Psoas muscle (tissue), 8 donors: Measurements from ENCODE around the gene HRNR. TPM values are rescaled to one million over a fixed set of nuclear protein-coding genes. Genes with fewer than 3 reads are reported as not detected.

Experiments used
- ATAC-seq, 4 donors: fragments of 200-7000 bp; cut with Tn5 transposase; one replicate each; pipeline ENCODE4 v1.9.1; 2020; ENCODE audit warnings: moderate library complexity in 3 of 4, mild to moderate bottlenecking in 2 of 4
- DNase-seq, 2 donors: peaks; one replicate each; pipeline ENCODE4 v3.0.0-alpha.2; 2020
- H3K27ac ChIP-seq: fragments of 200-600 bp; one replicate; pipeline ENCODE4 v1.8.0; 2022
- H3K27me3 ChIP-seq, 3 donors: fragments of 200-600 bp in 1 of 3; one replicate each; pipeline versions ENCODE4 v1.6.1 to v1.8.0; 2013 to 2022; ENCODE audit warnings: low read length in 2 of 3, mild to moderate bottlenecking in 2 of 3, moderate library complexity in 1 of 3; ENCODE audit not compliant: insufficient read depth in 3 of 3
- H3K36me3 ChIP-seq, 2 donors: fragments of 200-600 bp in 1 of 2; one replicate each; pipeline versions ENCODE4 v1.6.1 to v1.8.0; 2013 to 2022; ENCODE audit warnings: low read depth in 1 of 2, mild to moderate bottlenecking in 1 of 2, moderate library complexity in 1 of 2; ENCODE audit not compliant: insufficient read depth in 1 of 2
- H3K4me1 ChIP-seq: fragments of 200-600 bp; one replicate; pipeline ENCODE4 v1.8.0; 2022
- H3K4me3 ChIP-seq: fragments of 200-600 bp; one replicate; pipeline ENCODE4 v1.8.0; 2022; ENCODE audit warnings: mild to moderate bottlenecking
- H3K9me3 ChIP-seq: fragments of 200-600 bp; one replicate; pipeline ENCODE4 v1.8.0; 2022
- CTCF ChIP-seq: fragments of 200-600 bp; IDR thresholded peaks from one replicate; pipeline ENCODE4 v1.8.0; 2022; ENCODE audit warnings: antibody characterized with exemption
- WGBS, 3 donors: extraction: QIAGEN DNeasy Blood & Tissue Kit; methylation state at CpG; one replicate each; pipeline versions ENCODE4 v1.1.6 to v1.1.7; 2013; 5-methylcytosine and 5-hydroxymethylcytosine counted together
- intact Hi-C, 2 donors: fragments of 100-400 bp; cut with DNase I; formaldehyde crosslinking; loops; one replicate each; pipeline versions ENCODE4 v1.11.0 to v1.14.2; 2022
- polyA plus RNA-seq, 3 donors: library from polyadenylated mRNA; stranded (reverse); fragments of 200-250 nt; gene quantifications; one replicate each; pipeline ENCODE4 v1.2.3, GENCODE V29; 2013
- total RNA-seq, 4 donors: library from RNA; stranded (reverse); fragmentation: NEBNext Ultra II Directional in 2 of 4; extraction: Animal tissue kit (Norgen Biotek cat#: 25700) in 2 of 4; gene quantifications; one replicate each; pipeline versions ENCODE4 v1.2.1 to v1.2.4, GENCODE V29; 2021 to 2023
- donor health status: healthy with polysubstance abuse.
- donor health status: DM: no; HTN: no; CAD: no; lungs with moderate emphysema.
- donor health status: Bipolar disorder and iron deficiency.
- donor health status: healthy.
- donor health status: DM: yes; HTN: yes; CAD: no.
- donor health status: DM: no; HTN: no; CAD: no.
- donor health status: DM: no; HTN: no; CAD: no.
- donor health status: DM: yes; HTN: yes; CAD: no.

HRNR gene
- total and polyA plus RNA-seq, 7 donors = not detected

DNA sequence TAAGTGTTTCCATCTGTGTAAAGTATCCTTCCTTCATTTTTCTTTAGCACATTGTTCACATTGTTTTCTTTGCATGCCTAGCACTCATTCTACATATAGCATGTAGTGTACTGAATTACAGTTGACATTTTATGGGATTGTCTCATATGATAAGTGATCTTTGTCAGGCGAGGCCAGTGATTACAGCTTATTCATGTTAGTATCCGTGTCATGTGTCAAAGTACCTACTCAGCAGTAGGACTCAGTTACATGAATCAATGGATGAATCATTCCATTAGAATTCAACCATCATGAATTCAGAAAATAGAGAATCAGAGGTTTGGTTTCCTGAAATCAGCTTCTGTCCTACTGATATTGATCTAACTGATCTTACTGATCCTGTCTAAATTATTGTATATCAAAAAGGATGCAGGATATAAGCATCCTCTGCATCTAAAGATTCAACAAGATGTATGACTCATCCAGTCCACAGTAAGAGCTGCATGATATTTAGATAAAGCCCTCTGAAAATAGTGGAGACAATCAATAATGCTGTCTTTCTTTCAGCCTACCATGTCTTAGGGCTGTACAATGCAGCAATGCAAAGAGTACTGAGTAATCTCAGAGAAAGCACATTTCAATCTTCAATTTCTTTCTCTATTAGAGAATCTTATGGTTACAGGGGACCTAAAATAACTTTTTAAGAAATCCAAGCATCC lies 20.7 kb upstream of the HRNR start:
- Histone ChIP-seq H3K9me3 (no peaks in the 10 kb centered on the region), H3K27me3 (no peaks in the 10 kb centered on the region), H3K36me3 (no peaks in the 10 kb centered on the region), H3K4me1 (no peaks in the 10 kb centered on the region), H3K27ac (no peak overlapping the region), H3K4me3 (no peak overlapping the region)
- no peak for DNase-seq
- no peak for ATAC-seq
- TF ChIP-seq CTCF = no peak
- 63 to 80% (median 77%) methylated on average over 2 of the region's 2 CpGs for WGBS, 3 donors
- intact Hi-C loops = no loop called here

DNA sequence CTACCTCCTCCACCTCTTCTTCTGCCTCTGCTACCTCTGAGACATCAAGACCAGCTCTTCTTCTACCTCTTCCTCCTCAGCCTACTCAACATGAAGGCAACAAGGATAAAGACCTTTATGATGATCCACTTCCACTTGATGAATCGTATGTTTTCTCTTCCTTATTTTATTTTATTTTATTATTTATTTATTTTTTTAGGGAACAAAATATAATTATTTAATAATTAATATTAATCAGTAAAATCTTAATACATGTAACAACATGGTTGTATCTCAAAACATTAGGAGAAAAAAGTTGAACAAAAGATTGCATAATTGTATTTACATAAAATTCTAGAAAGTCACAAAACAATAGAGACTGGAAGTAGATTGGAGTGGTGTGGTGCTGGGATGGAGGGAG lies 13.1 kb upstream of the HRNR start:
- 79 to 90% (median 83%) methylated on average over 1 of the region's 1 CpG for WGBS, 3 donors
- DNase-seq (no peak), ATAC-seq (no peak)
- Histone ChIP-seq H3K4me1 (no peaks in the 10 kb centered on the region), H3K36me3 (no peaks in the 10 kb centered on the region), H3K9me3 (no peaks in the 10 kb centered on the region), H3K27me3 (no peaks in the 10 kb centered on the region), H3K27ac (no peak overlapping the region), H3K4me3 (no peak overlapping the region)
- intact Hi-C loops = no loop called here
- no peak for TF ChIP-seq CTCF

DNA sequence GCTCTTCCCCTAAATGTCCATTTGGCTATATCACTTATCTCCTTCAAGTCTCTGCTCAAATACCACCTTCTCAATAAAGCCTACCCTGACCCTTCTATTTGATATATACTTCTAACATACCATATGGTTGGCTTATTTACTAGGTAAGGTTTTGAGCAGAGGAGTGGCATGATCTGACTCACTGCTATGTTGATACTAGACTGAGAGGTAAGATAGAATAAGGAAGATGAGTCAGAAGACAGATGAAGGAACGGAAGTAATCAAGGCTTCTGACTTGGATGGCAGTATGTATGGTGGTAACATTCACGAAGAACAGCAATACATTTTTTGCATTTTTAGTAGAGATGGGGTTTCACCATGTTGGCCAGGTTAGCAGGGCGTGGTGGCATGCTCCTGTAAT lies 4.8 kb upstream of the HRNR start:
- Histone ChIP-seq H3K4me1 (no peaks in the 10 kb centered on the region), H3K4me3 (no peak overlapping the region), H3K27ac (no peak overlapping the region), H3K9me3 (no peaks in the 10 kb centered on the region), H3K27me3 (no peaks in the 10 kb centered on the region), H3K36me3 (no peaks in the 10 kb centered on the region)
- intact Hi-C loops = no loop called here
- no peak for DNase-seq
- no peak for TF ChIP-seq CTCF
- ATAC-seq = no peak
- 72 to 88% (median 78%) methylated on average over 3 of the region's 3 CpGs for WGBS, 3 donors

GRCh38 chr1:152227310-152227928 lies 3.4 kb upstream of the HRNR start:
- Histone ChIP-seq H3K4me3 (no peak overlapping the region), H3K4me1 (no peaks in the 10 kb centered on the region), H3K36me3 (no peaks in the 10 kb centered on the region), H3K27me3 (no peaks in the 10 kb centered on the region), H3K9me3 (no peaks in the 10 kb centered on the region), H3K27ac (no peak overlapping the region)
- ATAC-seq (no peak), DNase-seq (no peak)
- intact Hi-C loops = no loop called here
- 89 to 97% (median 94%) methylated on average over 1 of the region's 1 CpG for WGBS, 3 donors
- no peak for TF ChIP-seq CTCF

GRCh38 chr1:152225678-152226077 lies 1.7 kb upstream of the HRNR start:
- DNase-seq (no peak), ATAC-seq (no peak)
- intact Hi-C loops = no loop called here
- WGBS, 3 donors = 42 to 61% (median 54%) methylated on average over 3 of the region's 3 CpGs
- no peaks in the 10 kb centered on the region for H3K4me1 ChIP-seq
- no peak overlapping the region for H3K4me3 ChIP-seq
- H3K27me3 ChIP-seq = peaks cover 0 to 5% (median 0%) of the 10 kb centered on the region in 3 donors
- no peaks in the 10 kb centered on the region for H3K36me3 ChIP-seq
- no peak overlapping the region for H3K27ac ChIP-seq
- no peak for TF ChIP-seq CTCF
- no peaks in the 10 kb centered on the region for H3K9me3 ChIP-seq
